IMR-90 (cell line): Measurements from ENCODE around the gene IFI44. TPM values are rescaled to one million over a fixed set of nuclear protein-coding genes. Genes with fewer than 3 reads are reported as not detected.

ENCODE experiments used
- ATAC-seq: fragments of 200-7000 bp; cut with Tn5 transposase; 2 replicates; pipeline ENCODE4 v1.9.1; 2020; ENCODE audit warnings: low read depth, mild to moderate bottlenecking, moderate library complexity
- BruUV-seq: library from RNA; stranded (reverse); fragments of 400-500 nt; replicated peaks from 2 replicates; lab custom pipeline; 2021; lab: Mats Ljungman, UMichigan
- CTCF ChIA-PET: fragments of 300-600 bp; formaldehyde crosslinking; extraction: SDS; loops from one replicate; lab custom pipeline; 2021; ENCODE audit warnings: antibody characterized with exemption; lab: Yijun Ruan, JAX
- POLR2A ChIA-PET: fragments of 300-600 bp; sonication (Branson Sonifier 250); formaldehyde crosslinking; loops from one replicate; lab custom pipeline; 2022; ENCODE audit warnings: antibody characterized with exemption; ENCODE audit not compliant: unreplicated experiment; lab: Charles Lee
- DNase-seq: peaks from one replicate; pipeline ENCODE4 v3.0.0; 2013
- H2AFZ ChIP-seq: replicated peaks from 2 replicates; pipeline ENCODE3; 2013; ENCODE audit warnings: low read length, mild to moderate bottlenecking; ENCODE audit not compliant: poor library complexity
- H2AK5ac ChIP-seq: 2 replicates; pipeline ENCODE4 v1.6.1; 2013; ENCODE audit warnings: low read depth, low read length, inconsistent platforms
- H2AK9ac ChIP-seq: replicated peaks from 2 replicates; pipeline ENCODE3; 2013; ENCODE audit warnings: mild to moderate bottlenecking, low read depth, low read length, moderate library complexity; ENCODE audit not compliant: poor library complexity
- H2BK120ac ChIP-seq: 2 replicates; pipeline ENCODE4 v1.6.1; 2013; ENCODE audit warnings: low read depth, low read length, inconsistent platforms
- H2BK15ac ChIP-seq: 3 replicates; pipeline ENCODE4 v1.6.1; 2013; ENCODE audit warnings: low read depth, low read length, inconsistent platforms
- H2BK20ac ChIP-seq: 2 replicates; pipeline ENCODE4 v1.6.1; 2013; ENCODE audit warnings: low read depth, mild to moderate bottlenecking, inconsistent platforms, low read length, moderate library complexity
- H2BK5ac ChIP-seq: 2 replicates; pipeline ENCODE4 v1.6.1; 2013; ENCODE audit warnings: mild to moderate bottlenecking, low read depth, low read length, inconsistent platforms; ENCODE audit not compliant: poor library complexity, severe bottlenecking
- H3K14ac ChIP-seq: replicated peaks from 2 replicates; pipeline ENCODE4 v1.6.1; 2013; ENCODE audit warnings: low read depth, low read length, inconsistent platforms
- H3K18ac ChIP-seq: 2 replicates; pipeline ENCODE4 v1.6.1; 2013; ENCODE audit warnings: low read depth, low read length, control low read depth
- H3K23ac ChIP-seq: 2 replicates; pipeline ENCODE4 v1.6.1; 2013; ENCODE audit warnings: low read depth, low read length, inconsistent platforms
- H3K27ac ChIP-seq: 2 replicates; pipeline ENCODE4 v1.5.1; 2013; ENCODE audit warnings: mild to moderate bottlenecking, control low read depth, low read length; ENCODE audit not compliant: insufficient read depth
- H3K27me3 ChIP-seq: 2 replicates; pipeline ENCODE4 v1.6.1; 2013; ENCODE audit warnings: low read length; ENCODE audit not compliant: control insufficient read depth, insufficient read depth
- H3K36me3 ChIP-seq: 2 replicates; pipeline ENCODE4 v1.6.1; 2013; ENCODE audit warnings: low read length, mixed read lengths; ENCODE audit not compliant: control insufficient read depth, insufficient read depth
- H3K4ac ChIP-seq: 2 replicates; pipeline ENCODE4 v1.6.1; 2013; ENCODE audit warnings: low read depth, low read length, inconsistent platforms
- H3K4me1 ChIP-seq: 2 replicates; pipeline ENCODE4 v1.6.1; 2013; ENCODE audit warnings: low read length, mixed read lengths; ENCODE audit not compliant: control insufficient read depth, insufficient read depth
- H3K4me2 ChIP-seq: 2 replicates; pipeline ENCODE4 v1.6.1; 2013; ENCODE audit warnings: low read depth, mild to moderate bottlenecking, control low read depth, low read length, moderate library complexity
- H3K4me3 ChIP-seq: 2 replicates; pipeline ENCODE4 v1.5.1; 2013; ENCODE audit warnings: low read depth, mild to moderate bottlenecking, control low read depth, low read length, moderate library complexity; ENCODE audit not compliant: insufficient read depth
- H3K56ac ChIP-seq: 2 replicates; pipeline ENCODE4 v1.6.1; 2013; ENCODE audit warnings: low read length, inconsistent platforms; ENCODE audit not compliant: insufficient read depth; ENCODE audit errors: extremely low read depth
- H3K79me1 ChIP-seq, 2 experiments: 2 replicates each; pipeline ENCODE4 v1.6.1; 2013; ENCODE audit warnings: low read length in 2 of 2, inconsistent platforms in 1 of 2, low read depth in 1 of 2
- H3K9ac ChIP-seq: 2 replicates; pipeline ENCODE4 v1.6.1; 2013; ENCODE audit warnings: low read depth, low read length, control low read depth
- H3K9me1 ChIP-seq: 2 replicates; pipeline ENCODE4 v1.6.1; 2013; ENCODE audit warnings: low read length, inconsistent platforms; ENCODE audit not compliant: insufficient read depth
- H3K9me3 ChIP-seq: 2 replicates; pipeline ENCODE4 v1.6.1; 2013; ENCODE audit warnings: low read length; ENCODE audit not compliant: control insufficient read depth, insufficient read depth
- H4K20me1 ChIP-seq: 2 replicates; pipeline ENCODE4 v1.6.1; 2013; ENCODE audit warnings: low read length, inconsistent platforms; ENCODE audit not compliant: insufficient read depth
- H4K5ac ChIP-seq: 2 replicates; pipeline ENCODE4 v1.6.1; 2013; ENCODE audit warnings: mild to moderate bottlenecking, low read depth, low read length, control low read depth
- H4K8ac ChIP-seq, 2 experiments: 2 replicates each; pipeline ENCODE4 v1.6.1; 2013; ENCODE audit warnings: low read depth in 2 of 2, low read length in 2 of 2, control low read depth in 1 of 2, inconsistent platforms in 1 of 2
- H4K91ac ChIP-seq: 2 replicates; pipeline ENCODE4 v1.6.1; 2013; ENCODE audit warnings: low read depth, low read length, inconsistent platforms; ENCODE audit not compliant: insufficient read depth
- FOS ChIP-seq: fragments of 150-350 bp; IDR thresholded peaks from 2 replicates; pipeline ENCODE4 v1.6.1; 2016; ENCODE audit warnings: low read depth, low read length
- MAFK ChIP-seq: IDR thresholded peaks from 2 replicates; pipeline ENCODE4 v1.6.1; 2012; ENCODE audit warnings: low read depth, low read length, improper control_type of control experiment
- MXI1 ChIP-seq: IDR thresholded peaks from 2 replicates; pipeline ENCODE4 v1.6.1; 2012; ENCODE audit warnings: low read depth, mild to moderate bottlenecking, low read length, moderate library complexity, borderline replicate concordance
- POLR2A ChIP-seq: IDR thresholded peaks from 2 replicates; pipeline ENCODE4 v1.6.1; 2012; ENCODE audit warnings: mild to moderate bottlenecking, low read depth, low read length
- SMC3 ChIP-seq: fragments of 150-350 bp; IDR thresholded peaks from 2 replicates; pipeline ENCODE4 v1.6.1; 2016; ENCODE audit warnings: low read depth, mild to moderate bottlenecking, antibody characterized with exemption, low read length, moderate library complexity
- WGBS, 2 experiments: methylation state at CpG; one replicate each; pipeline versions ENCODE4 v1.1.5 to v1.1.7; 2013; ENCODE audit warnings: missing lambda C conversion rate in 2 of 2; ENCODE audit not compliant: insufficient read length in 1 of 2; ENCODE audit errors: extremely low coverage in 2 of 2; 5-methylcytosine and 5-hydroxymethylcytosine counted together
- dilution Hi-C: fragments of 300-500 bp; cut with HindIII; formaldehyde crosslinking; loops from one replicate; pipeline ENCODE4 v1.14.3; 2018; ENCODE audit warnings: low sequenced_read_pairs; ENCODE audit not compliant: unreplicated experiment
- in situ Hi-C: fragments of 300-500 bp; cut with MboI; formaldehyde crosslinking; loops from 3 replicates; pipeline ENCODE4 v1.14.3; 2019; ENCODE audit warnings: low sequenced_read_pairs, inconsistent platforms, mixed read lengths
- intact Hi-C: fragments of 100-400 bp; cut with micrococcal nuclease; formaldehyde crosslinking; loops from 2 replicates; pipeline ENCODE4 v1.10.0; 2022
- polyA plus RNA-seq, 3 experiments: library from polyadenylated mRNA; depleted of rRNA; stranded (reverse); fragments of >200 nt; gene quantifications; 2 replicates each; pipeline ENCODE4 v1.2.3, GENCODE V29; 2012; ENCODE audit warnings: low replicate concordance in 1 of 3
- total RNA-seq: library from RNA; depleted of rRNA; stranded (reverse); fragments of >200 nt; gene quantifications from 2 replicates; pipeline ENCODE4 v1.2.3, GENCODE V29; 2012

IFI44 gene
- total and polyA plus RNA-seq, 2 of the 4 experiments (the other 2 are of a cell fraction): 2.2 to 2.7 TPM

DNA sequence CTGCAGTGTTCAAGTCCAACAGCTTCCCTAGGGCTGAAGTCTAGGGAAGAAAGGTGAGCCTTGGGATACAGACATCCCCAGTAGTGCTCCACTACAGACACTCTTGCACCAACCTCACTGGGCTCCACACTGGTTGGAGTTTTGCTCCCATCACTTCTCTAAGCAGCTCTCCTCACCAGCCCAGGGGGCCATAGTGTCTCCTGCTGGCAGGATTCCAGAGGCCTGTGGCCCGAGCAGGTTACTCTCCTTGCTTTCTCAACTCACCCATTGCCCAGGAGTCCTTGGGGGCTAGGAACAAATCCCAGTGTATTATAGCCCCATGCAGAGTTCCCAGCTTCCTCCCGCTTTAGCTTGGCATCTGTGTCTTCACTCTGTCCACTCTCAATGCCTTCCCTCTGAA, 52.8 kb downstream of the IFI44 start:
- no peak overlapping the region for H3K4me3 ChIP-seq
- WGBS, 2 experiments: 80% methylated on average over 1 of the region's 2 CpGs; no CpG with 5 or more reads in 1 of the 2 experiments
- no peaks in the 10 kb centered on the region for H3K9me1 ChIP-seq
- H3K27ac ChIP-seq: no peak overlapping the region
- no peaks in the 10 kb centered on the region; the same call in none of the 2 replicates for H3K9me3 ChIP-seq
- no peak overlapping the region for H3K18ac ChIP-seq
- dilution Hi-C loops (no loop called here), intact Hi-C loops (no loop called here), in situ Hi-C loops (no loop called here)
- no peaks in the 10 kb centered on the region for H4K20me1 ChIP-seq
- H2BK15ac ChIP-seq: no peak overlapping the region
- ATAC-seq (no peak), DNase-seq (no peak)
- H3K23ac ChIP-seq: no peak overlapping the region
- no peaks in the 10 kb centered on the region for H3K4me1 ChIP-seq
- H3K4ac ChIP-seq: no peak overlapping the region
- no peak overlapping the region for H2AK5ac ChIP-seq
- TF ChIP-seq FOS: no peak
- no peak for TF ChIP-seq POLR2A
- TF ChIP-seq MXI1: no peak
- TF ChIP-seq MAFK: no peak
- TF ChIP-seq SMC3: no peak
- no peaks in the 10 kb centered on the region for H3K79me1 ChIP-seq
- no peak overlapping the region for H2BK20ac ChIP-seq
- H3K36me3 ChIP-seq: no peaks in the 10 kb centered on the region
- ChIA-PET CTCF (no interaction called here), POLR2A (no interaction called here)
- no TSS peak for BruUV-seq
- H4K91ac ChIP-seq: no peak overlapping the region
- H2BK120ac ChIP-seq: no peak overlapping the region
- no peak overlapping the region for H2AFZ ChIP-seq
- H3K56ac ChIP-seq: no peak overlapping the region
- H3K14ac ChIP-seq: no peak overlapping the region
- no peak overlapping the region for H4K8ac ChIP-seq
- H3K27me3 ChIP-seq: no peaks in the 10 kb centered on the region
- no peak overlapping the region for H3K4me2 ChIP-seq
- H4K5ac ChIP-seq: no peak overlapping the region
- H2AK9ac ChIP-seq: no peak overlapping the region
- no peak overlapping the region for H3K9ac ChIP-seq
- H2BK5ac ChIP-seq: no peak overlapping the region
